Endodermal cell (in vitro differentiated cells): ENCODE data around the gene ZNF513. TPM values are rescaled to one million over a fixed set of nuclear protein-coding genes. Genes with fewer than 3 reads are reported as not detected.
A peak's percentile ranks its signal among the peaks of the same experiment; 100 is the strongest.
"Not testable (repeated sequence)": the region's sequence is repeated elsewhere in the genome, so short reads cannot be mapped to it uniquely, and the experiment has no call there.

Experiments
- DNase-seq: peaks from one replicate; pipeline ENCODE4 v3.0.0-alpha.2; 2017
- H3K27ac ChIP-seq: 2 replicates; pipeline ENCODE4 v1.5.1; 2013; ENCODE audit warnings: mild to moderate bottlenecking, low read depth, low read length, moderate library complexity
- H3K27me3 ChIP-seq: 2 replicates; pipeline ENCODE4 v1.6.1; 2013; ENCODE audit warnings: mild to moderate bottlenecking, low read length, moderate library complexity; ENCODE audit not compliant: insufficient read depth, control insufficient read depth, poor library complexity, severe bottlenecking
- H3K36me3 ChIP-seq: 2 replicates; pipeline ENCODE4 v1.7.0; 2013; ENCODE audit warnings: mild to moderate bottlenecking, low read length, moderate library complexity; ENCODE audit not compliant: control insufficient read depth, insufficient read depth
- H3K4me1 ChIP-seq: one replicate; pipeline ENCODE4 v1.7.0; 2013; ENCODE audit warnings: low read length; ENCODE audit not compliant: control insufficient read depth, insufficient read depth
- H3K4me3 ChIP-seq: 2 replicates; pipeline ENCODE4 v1.5.1; 2013; ENCODE audit warnings: mild to moderate bottlenecking, low read length, moderate library complexity
- H3K9ac ChIP-seq: 2 replicates; pipeline ENCODE4 v1.6.1; 2013; ENCODE audit warnings: mild to moderate bottlenecking, low read length, moderate library complexity; ENCODE audit not compliant: poor library complexity, severe bottlenecking; ENCODE audit errors: extremely low read depth
- H3K9me3 ChIP-seq: 2 replicates; pipeline ENCODE4 v1.6.1; 2013; ENCODE audit warnings: mild to moderate bottlenecking, low read length, moderate library complexity; ENCODE audit not compliant: control insufficient read depth
- H3K27ac Mint-ChIP-seq: 2 replicates; pipeline ENCODE4 v1.8.0; 2020; ENCODE audit warnings: mixed read lengths
- H3K27me3 Mint-ChIP-seq: 2 replicates; pipeline ENCODE4 v1.8.0; 2021; ENCODE audit warnings: mild to moderate bottlenecking, mixed read lengths; ENCODE audit not compliant: insufficient read depth
- H3K36me3 Mint-ChIP-seq: 2 replicates; pipeline ENCODE4 v1.8.0; 2020; ENCODE audit warnings: low read depth, mixed read lengths
- H3K4me1 Mint-ChIP-seq: 2 replicates; pipeline ENCODE4 v1.8.0; 2020; ENCODE audit warnings: mixed read lengths
- H3K4me3 Mint-ChIP-seq: 2 replicates; pipeline ENCODE4 v1.8.0; 2020; ENCODE audit warnings: mild to moderate bottlenecking, moderate library complexity, mixed read lengths
- H3K9me3 Mint-ChIP-seq: 2 replicates; pipeline ENCODE4 v1.8.0; 2020; ENCODE audit warnings: mild to moderate bottlenecking, mixed read lengths
- CTCF ChIP-seq: fragments of 200-600 bp; sonication (generic); conservative IDR thresholded peaks from 2 replicates; pipeline ENCODE4 v1.5.0; 2021; ENCODE audit warnings: antibody characterized with exemption, mild to moderate bottlenecking
- WGBS, 2 experiments: methylation state at CpG; one replicate each; pipeline versions ENCODE4 v1.1.5 to v1.1.7; 2013; ENCODE audit warnings: missing lambda C conversion rate in 2 of 2, mixed read lengths in 1 of 2; ENCODE audit not compliant: insufficient coverage in 1 of 2, insufficient read length in 1 of 2; 5-methylcytosine and 5-hydroxymethylcytosine counted together
- total RNA-seq, 2 donors: library from RNA; stranded (reverse); fragmentation: NEBNext Ultra II Directional in 1 of 2; extraction: Animal tissue kit (Norgen Biotek cat#: 25700) in 1 of 2; gene quantifications; 2 replicates in 1 of 2; 3 replicates in 1 of 2; pipeline ENCODE4 v1.2.1, GENCODE V29; 2021

The ZNF513 gene
- total RNA-seq, 2 donors from 2014 or later: 30.7 to 32.5 TPM

DNA sequence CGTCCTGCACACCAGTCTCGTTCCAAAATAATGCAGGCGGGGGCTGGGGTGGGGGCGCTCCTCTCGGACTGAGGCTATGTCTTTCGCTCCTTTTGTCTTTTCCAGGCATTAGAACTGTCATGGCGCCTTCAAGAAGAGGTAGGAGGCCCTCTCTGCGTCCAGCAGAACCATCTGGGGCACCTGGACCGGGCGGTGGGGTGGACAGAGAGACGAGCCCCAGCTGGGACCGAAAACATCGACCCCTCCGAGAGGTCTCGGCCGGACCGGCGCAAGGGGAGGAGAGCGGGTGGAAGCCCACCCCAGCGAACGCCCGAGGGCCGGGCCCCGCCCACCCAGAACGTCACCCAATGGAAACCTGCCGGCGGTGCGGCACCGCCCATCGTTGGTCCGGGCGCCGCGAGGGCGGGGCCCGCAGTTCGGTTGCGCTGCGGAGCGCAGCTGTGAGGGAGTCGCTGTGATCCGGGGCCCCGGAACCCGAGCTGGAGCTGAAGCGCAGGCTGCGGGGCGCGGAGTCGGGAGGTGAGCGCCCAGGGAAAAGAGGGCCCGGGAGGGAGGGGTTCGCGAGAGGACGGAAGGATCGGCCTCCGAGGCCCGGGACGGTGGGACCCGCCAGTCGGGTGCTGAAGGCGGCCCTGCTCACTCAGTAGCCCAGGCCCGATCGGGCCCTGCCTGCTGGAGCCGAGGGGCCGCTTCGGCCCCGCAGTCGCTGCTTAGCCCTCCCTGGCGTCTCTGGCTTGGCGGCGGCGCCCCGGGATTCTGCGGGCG lies 47.9 kb upstream of the ZNF513 start, which contains the start of gene NRBP1:
NRBP1 (plus strand) TSS at position 419 of the 765 bp plus-strand sequence. CDS start 4,643 bp downstream, outside the sequence.
- TF ChIP-seq CTCF: no peak
- H3K27ac Mint-ChIP-seq: peak within 1 kb of the TSS; percentile 92
- Histone ChIP-seq H3K27me3 (no peaks in the 10 kb centered on the region), H3K36me3 (peaks cover 12% of the 10 kb centered on the region), H3K4me3 (peak within 1 kb of the TSS; percentile 89), H3K9me3 (no peaks in the 10 kb centered on the region), H3K9ac (peak within 1 kb of the TSS; percentile 86), H3K4me1 (no peaks in the 10 kb centered on the region), H3K27ac (peak within 1 kb of the TSS; percentile 94)
- peak within 1 kb of the TSS; percentile 81 for H3K4me3 Mint-ChIP-seq
- peaks cover 10% of the 10 kb centered on the region for H3K36me3 Mint-ChIP-seq
- peak; percentile 96 for DNase-seq
- WGBS, 2 experiments: 0 to 1% methylated on average over 19 to 75 of the region's 75 CpGs
- no peaks in the 10 kb centered on the region for H3K9me3 Mint-ChIP-seq
- peaks cover 17% of the 10 kb centered on the region for H3K4me1 Mint-ChIP-seq
- no peaks in the 10 kb centered on the region for H3K27me3 Mint-ChIP-seq

GRCh38 chr2:27427863-27428212 lies 47.3 kb upstream of the ZNF513 start:
- Histone ChIP-seq H3K27me3 (no peaks in the 10 kb centered on the region), H3K36me3 (peaks cover 6% of the 10 kb centered on the region), H3K27ac (peak overlapping the region; percentile 94), H3K4me3 (peak overlapping the region; percentile 89), H3K4me1 (no peaks in the 10 kb centered on the region), H3K9me3 (no peaks in the 10 kb centered on the region), H3K9ac (peak overlapping the region; percentile 86)
- 28 to 43% methylated on average over 5 to 7 of the region's 7 CpGs for WGBS, 2 experiments
- Mint-ChIP-seq H3K27ac (peak overlapping the region; percentile 92), H3K9me3 (no peaks in the 10 kb centered on the region), H3K4me3 (peak overlapping the region; percentile 81), H3K36me3 (peaks cover 5% of the 10 kb centered on the region), H3K4me1 (peaks cover 17% of the 10 kb centered on the region), H3K27me3 (no peaks in the 10 kb centered on the region)
- DNase-seq: no peak
- no peak for TF ChIP-seq CTCF

DNA sequence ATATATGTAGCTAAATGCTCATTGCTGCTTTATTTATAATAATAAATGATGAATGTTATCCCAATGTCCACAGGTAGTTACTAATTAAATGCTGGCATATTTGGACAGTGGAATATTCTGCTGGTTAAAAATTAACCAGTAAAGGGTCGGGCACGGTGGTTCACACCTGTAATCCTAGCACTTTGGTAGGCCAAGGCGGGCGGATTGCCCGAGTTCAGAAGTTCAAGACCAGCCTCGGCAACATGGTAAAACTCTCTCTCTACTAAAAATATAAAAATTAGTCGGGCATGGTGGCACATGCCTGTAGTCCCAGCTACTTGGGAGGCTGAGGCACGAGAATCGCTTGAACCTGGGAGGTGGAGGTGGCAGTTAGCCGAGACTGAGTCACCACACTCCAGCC lies 44.5 kb upstream of the ZNF513 start:
- not testable (repeated sequence) for H3K36me3 ChIP-seq, H3K9me3 Mint-ChIP-seq, H3K4me3 Mint-ChIP-seq, H3K27ac Mint-ChIP-seq, H3K4me3 ChIP-seq, H3K27me3 Mint-ChIP-seq, H3K27me3 ChIP-seq, H3K9ac ChIP-seq, H3K9me3 ChIP-seq, H3K36me3 Mint-ChIP-seq, H3K4me1 ChIP-seq, H3K27ac ChIP-seq, DNase-seq
- 84 to 96% methylated on average over 7 to 10 of the region's 10 CpGs for WGBS, 2 experiments
- peaks cover 12% of the 10 kb centered on the region for H3K4me1 Mint-ChIP-seq
